ENCODE data around the gene MICB.

MICB gene

DNA sequence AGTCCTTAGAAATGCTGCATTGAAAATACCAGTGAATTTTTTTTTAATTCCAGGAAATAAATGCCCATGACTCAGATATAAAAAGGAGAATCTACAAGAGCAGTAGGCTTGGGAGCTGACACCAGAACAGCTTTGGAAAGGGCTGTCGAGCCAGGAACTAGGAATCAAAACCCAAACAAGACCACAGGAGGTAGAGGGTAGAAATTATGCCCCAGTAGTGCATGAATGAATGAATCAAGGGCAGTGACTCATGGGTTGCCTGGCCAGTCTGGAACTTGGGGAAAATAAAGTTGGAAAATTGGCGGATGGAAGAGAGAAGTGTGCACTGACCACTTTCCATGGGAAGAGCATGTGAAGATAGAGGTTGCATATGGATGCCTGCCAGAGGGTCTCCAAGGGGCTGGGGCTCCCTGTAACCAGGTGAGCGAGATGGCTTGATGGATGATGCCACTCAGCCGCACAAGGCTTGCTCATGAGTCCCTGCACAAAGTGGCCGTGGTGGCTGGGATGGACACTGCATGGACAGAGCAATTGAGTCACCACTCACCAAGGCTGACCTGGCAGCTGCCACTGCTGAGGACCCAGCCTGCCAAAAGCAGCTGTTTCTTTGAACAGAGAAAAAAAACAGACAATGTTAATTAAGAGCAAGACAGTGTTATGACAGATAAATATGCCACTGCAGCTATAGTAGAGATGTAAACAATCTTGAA lies 15.7 kb downstream of the MICB start:
- no peak for ATAC-seq
- Mint-ChIP-seq H3K36me3 (peaks cover 41% of the 10 kb centered on the region), H3K4me1 (no peaks in the 10 kb centered on the region), H3K4me3 (no peak overlapping the region), H3K27ac (no peak overlapping the region), H3K9me3 (no peaks in the 10 kb centered on the region)
- DNase-seq (ENCODE audit: low spot score in 2 of 2), result no peak

DNA sequence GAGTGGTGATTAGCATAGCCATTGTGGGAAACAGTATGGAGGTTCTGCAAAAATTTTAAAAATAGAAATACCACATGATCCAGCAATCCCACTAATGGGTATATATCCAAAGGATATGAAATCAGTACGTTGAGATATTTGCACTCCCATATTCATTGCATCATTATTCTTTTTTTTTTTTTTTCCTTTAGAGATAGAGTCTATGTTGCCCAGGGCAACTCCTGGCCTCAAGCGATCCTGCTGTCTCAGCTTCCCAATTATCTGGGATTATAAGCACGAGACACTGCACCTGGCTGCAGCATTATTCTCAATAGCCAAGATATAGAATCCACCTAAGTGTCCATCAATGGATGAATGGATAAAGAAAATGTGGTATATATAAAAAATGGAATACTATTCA lies 23.9 kb downstream of the MICB start:
- DNase-seq (ENCODE audit: low spot score in 2 of 2), result no peak
- Mint-ChIP-seq H3K36me3 (no peaks in the 10 kb centered on the region), H3K27ac (no peak overlapping the region), H3K4me3 (no peak overlapping the region), H3K4me1 (peaks cover 6% of the 10 kb centered on the region), H3K9me3 (no peaks in the 10 kb centered on the region)
- ATAC-seq, result no peak

DNA sequence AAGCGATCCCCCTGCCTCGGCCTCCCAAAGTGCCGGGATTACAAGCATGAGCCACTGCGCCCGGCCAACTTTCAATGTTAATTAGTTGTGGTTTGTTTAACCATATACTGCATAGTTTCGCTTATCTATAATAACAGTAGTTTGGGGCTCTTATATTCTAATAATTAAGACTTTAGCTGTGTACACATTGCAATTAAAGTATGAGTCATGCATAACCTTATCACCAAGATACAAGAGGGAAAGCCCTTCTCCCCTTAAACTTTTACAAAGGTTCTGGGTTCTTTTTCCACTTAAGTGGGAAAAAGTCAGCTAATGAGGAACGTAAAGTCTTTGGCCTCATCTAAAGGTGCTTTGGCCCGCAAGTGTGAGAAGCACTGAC lies 27.6 kb downstream of the MICB start:
- no peak overlapping the region for H3K27ac Mint-ChIP-seq
- H3K4me3 Mint-ChIP-seq, result no peak overlapping the region
- ATAC-seq (no peak), DNase-seq (ENCODE audit: low spot score in 2 of 2) (no peak)
- peaks cover 11% of the 10 kb centered on the region for H3K4me1 Mint-ChIP-seq
- no peaks in the 10 kb centered on the region for H3K9me3 Mint-ChIP-seq
- peaks cover 23% of the 10 kb centered on the region for H3K36me3 Mint-ChIP-seq

- Mint-ChIP-seq H3K4me1 (peaks cover 16% of the 10 kb centered on the region), H3K36me3 (peaks cover 28% of the 10 kb centered on the region), H3K9me3 (no peaks in the 10 kb centered on the region), H3K27ac (no peak overlapping the region), H3K4me3 (no peak overlapping the region)
- peak; percentile 39 for ATAC-seq
- no peak for DNase-seq (ENCODE audit: low spot score in 2 of 2)
Observed at GRCh38 chr6:31525932-31526591, 28.1 kb downstream of the MICB start.

GRCh38 chr6:31528307-31528777 lies 30.4 kb downstream of the MICB start:
- DNase-seq (ENCODE audit: low spot score in 2 of 2), result no peak
- no peak for ATAC-seq
- H3K36me3 Mint-ChIP-seq, result peaks cover 51% of the 10 kb centered on the region

DNA sequence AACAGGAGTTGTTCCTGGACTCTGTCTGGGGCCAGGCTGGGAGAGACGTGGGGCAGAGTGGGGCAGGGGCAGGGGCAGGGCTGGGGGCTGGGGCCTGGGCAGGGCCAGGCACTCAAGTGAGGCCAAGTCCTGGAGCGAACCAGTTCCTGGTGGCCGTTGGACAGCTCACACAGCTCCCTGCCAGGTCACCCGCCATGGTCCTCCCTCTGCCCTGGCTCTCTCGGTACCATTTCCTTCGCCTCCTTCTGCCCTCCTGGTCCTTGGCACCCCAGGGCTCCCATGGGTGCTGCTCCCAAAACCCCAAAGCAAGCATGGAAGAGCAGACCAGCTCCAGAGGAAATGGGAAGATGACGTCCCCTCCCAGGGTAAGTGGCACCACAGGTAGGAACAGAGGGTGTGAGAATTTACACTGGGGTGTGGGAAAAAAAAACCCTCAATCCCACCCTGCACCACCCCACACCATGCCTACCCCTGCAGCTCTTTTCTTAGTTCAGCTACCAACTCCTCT lies 30.9 kb downstream of the MICB start, which contains the start of gene MCCD1:
TSS of gene MCCD1 (plus strand) at position 142 of the 508 bp plus-strand sequence. CDS start at position 195, 53 bp downstream.
- Mint-ChIP-seq H3K36me3 (peaks cover 56% of the 10 kb centered on the region), H3K9me3 (no peaks in the 10 kb centered on the region), H3K27ac (peak within 1 kb of the TSS; percentile 61), H3K4me1 (peaks cover 23% of the 10 kb centered on the region), H3K4me3 (no peak within 1 kb of the TSS)
- peak; percentile 14 for ATAC-seq
- DNase-seq (ENCODE audit: low spot score in 2 of 2), result no peak

More at GRCh38 chr6:31528307-31528777, 30.4 kb downstream of the MICB start:
- Mint-ChIP-seq H3K4me1 (peaks cover 20% of the 10 kb centered on the region), H3K27ac (peak overlapping the region; percentile 46), H3K4me3 (no peak overlapping the region), H3K9me3 (no peaks in the 10 kb centered on the region)

- H3K4me1 Mint-ChIP-seq, result peaks cover 23% of the 10 kb centered on the region
- H3K36me3 Mint-ChIP-seq, result peaks cover 63% of the 10 kb centered on the region
- no peak overlapping the region for H3K4me3 Mint-ChIP-seq
- no peaks in the 10 kb centered on the region for H3K9me3 Mint-ChIP-seq
- peak overlapping the region; percentile 61 for H3K27ac Mint-ChIP-seq
- peak; percentile 2 for ATAC-seq
- no peak for DNase-seq (ENCODE audit: low spot score in 2 of 2)
Observed at GRCh38 chr6:31529329-31530150, 31.6 kb downstream of the MICB start.

- ATAC-seq (no peak), DNase-seq (ENCODE audit: low spot score in 2 of 2) (no peak)
- no peaks in the 10 kb centered on the region for H3K9me3 Mint-ChIP-seq
- H3K27ac Mint-ChIP-seq, result peak overlapping the region; percentile 61
- H3K4me1 Mint-ChIP-seq, result peaks cover 30% of the 10 kb centered on the region
- no peak overlapping the region for H3K4me3 Mint-ChIP-seq
- peaks cover 74% of the 10 kb centered on the region for H3K36me3 Mint-ChIP-seq
Observed at GRCh38 chr6:31530659-31531058, 32.7 kb downstream of the MICB start.

GRCh38 chr6:31531162-31531561 lies 33.2 kb downstream of the MICB start:
- DNase-seq (ENCODE audit: low spot score in 2 of 2), result no peak
- Mint-ChIP-seq H3K36me3 (peaks cover 79% of the 10 kb centered on the region), H3K27ac (no peak overlapping the region), H3K4me3 (no peak overlapping the region), H3K4me1 (peaks cover 31% of the 10 kb centered on the region), H3K9me3 (no peaks in the 10 kb centered on the region)
- ATAC-seq, result no peak

DNA sequence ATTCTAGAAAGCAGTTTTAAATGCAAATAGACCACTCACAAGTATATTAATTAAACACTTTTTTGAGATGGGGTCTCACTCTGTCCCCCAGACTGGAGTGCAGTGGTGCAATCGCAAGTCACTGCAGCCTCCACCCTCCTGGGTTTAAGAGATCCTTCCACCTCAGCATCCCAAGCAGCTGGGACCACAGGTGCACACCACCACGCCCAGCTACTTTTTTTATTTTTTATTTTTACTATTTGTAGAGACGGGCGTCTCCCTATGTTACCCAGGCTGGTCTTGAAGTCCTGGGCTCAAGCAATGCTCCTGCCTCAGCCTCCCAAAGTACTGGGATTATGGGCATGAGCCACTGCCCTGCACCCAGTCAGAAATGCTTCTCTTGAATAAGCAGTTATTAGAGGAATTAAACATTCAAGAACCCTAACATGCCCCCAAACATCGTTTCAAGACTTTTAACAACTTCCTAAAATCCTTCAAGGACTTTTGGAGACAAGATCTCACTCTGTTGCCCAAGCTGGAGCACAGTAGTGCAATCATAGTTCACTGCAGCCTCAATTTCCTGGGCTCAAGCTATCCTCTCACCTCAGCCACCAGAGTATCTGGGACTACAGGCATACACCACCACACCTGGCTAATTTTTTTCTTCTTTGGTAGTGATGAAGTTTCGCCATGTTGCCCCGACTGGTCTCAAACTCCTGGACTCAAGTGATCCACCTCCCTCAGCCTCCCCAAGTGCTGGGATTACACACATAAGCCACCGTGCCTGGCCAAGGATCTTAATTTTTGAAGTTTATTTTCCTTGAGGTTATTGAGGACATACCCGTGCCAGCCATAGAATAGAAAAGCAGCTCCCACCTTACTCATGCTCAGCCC lies 34.1 kb downstream of the MICB start:
- H3K9me3 Mint-ChIP-seq, result no peaks in the 10 kb centered on the region
- H3K4me1 Mint-ChIP-seq, result peaks cover 33% of the 10 kb centered on the region
- ATAC-seq (no peak), DNase-seq (ENCODE audit: low spot score in 2 of 2) (no peak)
- peaks cover 87% of the 10 kb centered on the region for H3K36me3 Mint-ChIP-seq
- peak overlapping the region; percentile 65 for H3K27ac Mint-ChIP-seq
- no peak overlapping the region for H3K4me3 Mint-ChIP-seq

DNA sequence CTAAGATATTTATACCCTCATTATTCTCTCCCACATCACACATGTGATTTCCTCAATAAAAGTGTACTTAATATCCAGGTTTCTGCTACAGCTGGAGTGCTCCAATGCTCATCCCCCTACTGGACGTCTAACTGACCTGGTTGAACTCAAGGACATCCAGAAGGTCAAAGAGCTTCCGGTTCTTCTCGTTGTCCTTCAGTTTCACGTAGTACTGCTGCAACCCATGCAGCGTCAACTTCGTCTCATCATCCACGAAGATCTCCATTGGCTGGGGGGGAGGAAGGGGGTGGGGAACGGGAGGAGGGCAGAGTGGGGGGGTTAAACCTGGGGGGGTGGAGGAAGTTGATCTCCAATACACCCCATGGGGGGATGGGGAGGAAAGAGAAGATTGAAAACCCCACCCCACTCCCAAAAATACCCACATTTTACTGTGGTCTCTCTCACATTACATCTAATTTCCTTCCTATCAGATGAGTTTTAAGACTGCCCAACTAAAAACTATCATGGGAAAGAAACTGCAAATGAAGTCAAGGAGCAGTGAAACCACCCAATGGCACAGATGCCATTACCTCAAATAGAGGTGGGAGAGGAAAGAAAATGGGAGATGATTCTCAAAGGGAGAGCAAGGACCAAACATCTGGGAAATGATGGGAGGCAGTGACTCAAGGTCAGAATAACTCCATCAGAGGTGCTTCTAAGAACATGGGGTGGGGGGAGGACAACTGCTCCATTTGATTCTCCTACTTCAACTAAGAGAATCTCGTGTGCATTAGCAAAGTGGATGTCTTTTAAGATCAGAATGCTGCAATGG lies 34.9 kb downstream of the MICB start:
- ATAC-seq (no peak), DNase-seq (ENCODE audit: low spot score in 2 of 2) (no peak)
- Mint-ChIP-seq H3K4me3 (no peak overlapping the region), H3K9me3 (no peaks in the 10 kb centered on the region), H3K4me1 (peaks cover 39% of the 10 kb centered on the region), H3K36me3 (peaks cover 96% of the 10 kb centered on the region), H3K27ac (peak overlapping the region; percentile 75)

DNA sequence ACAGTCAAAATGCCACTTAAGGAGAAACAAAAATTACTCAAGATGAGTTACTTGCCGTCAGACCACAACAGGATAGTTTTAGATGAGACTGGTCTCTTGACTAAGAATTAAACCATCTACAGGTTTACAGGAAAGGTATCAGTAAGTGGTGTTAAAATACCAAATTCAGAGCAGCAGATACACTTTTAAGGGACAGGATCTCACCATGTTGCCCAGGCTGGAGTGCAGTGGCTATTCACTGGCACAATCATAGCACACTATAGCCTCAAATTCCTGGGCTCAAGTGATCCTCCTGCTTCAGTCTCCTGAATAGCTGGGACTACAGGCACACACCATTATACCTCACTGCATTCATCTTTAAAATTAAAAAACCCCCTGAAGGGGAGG lies 35.5 kb downstream of the MICB start:
- ATAC-seq (peak; percentile 61), DNase-seq (ENCODE audit: low spot score in 2 of 2) (no peak)
- peaks cover 43% of the 10 kb centered on the region for H3K4me1 Mint-ChIP-seq
- peaks cover 100% of the 10 kb centered on the region for H3K36me3 Mint-ChIP-seq
- peak overlapping the region; percentile 75 for H3K27ac Mint-ChIP-seq
- no peak overlapping the region for H3K4me3 Mint-ChIP-seq
- no peaks in the 10 kb centered on the region for H3K9me3 Mint-ChIP-seq

DNA sequence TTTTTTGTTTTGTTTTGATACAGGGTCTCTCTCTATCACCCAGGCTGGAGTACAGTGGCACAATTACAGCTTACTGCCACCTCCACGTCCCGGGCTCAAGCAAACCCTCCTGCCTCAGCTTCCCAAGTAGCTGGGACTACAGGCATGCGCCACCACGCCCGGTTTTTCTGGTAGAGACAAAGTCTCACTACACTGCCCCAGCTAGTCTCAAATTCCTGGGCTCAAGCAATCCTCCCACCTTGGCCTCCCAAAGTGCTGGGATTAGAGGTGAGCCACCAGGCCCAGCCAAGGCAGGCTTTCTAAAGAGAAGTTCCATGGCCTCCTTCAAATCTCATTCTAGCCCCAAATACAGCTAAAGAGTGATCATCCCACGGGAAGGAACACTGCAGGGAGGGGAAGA lies 36.1 kb downstream of the MICB start:
- Mint-ChIP-seq H3K4me3 (no peak overlapping the region), H3K9me3 (no peaks in the 10 kb centered on the region), H3K36me3 (peaks cover 100% of the 10 kb centered on the region), H3K4me1 (peaks cover 49% of the 10 kb centered on the region), H3K27ac (peak overlapping the region; percentile 75)
- no peak for ATAC-seq
- DNase-seq (ENCODE audit: low spot score in 2 of 2), result no peak

GRCh38 chr6:31534521-31535040 lies 36.6 kb downstream of the MICB start:
- no peaks in the 10 kb centered on the region for H3K9me3 Mint-ChIP-seq
- H3K27ac Mint-ChIP-seq, result peak overlapping the region; percentile 75
- no peak for ATAC-seq
- H3K4me3 Mint-ChIP-seq, result no peak overlapping the region
- peaks cover 100% of the 10 kb centered on the region for H3K36me3 Mint-ChIP-seq
- DNase-seq (ENCODE audit: low spot score in 2 of 2), result no peak
- H3K4me1 Mint-ChIP-seq, result peaks cover 54% of the 10 kb centered on the region
